ENCODE data around the gene MKKS.

- no peak for TF ChIP-seq CTCF (IDR thresholded peaks at IDR 0.05; ENCODE audit: poor library complexity)
- TF ChIP-seq EZH2 (IDR thresholded peaks at IDR 0.05; ENCODE audit: borderline replicate concordance), result no peak
- no peak for TF ChIP-seq EZH2phosphoT487 (IDR thresholded peaks at IDR 0.05; ENCODE audit: low read depth, severe bottlenecking, unreplicated experiment)
These were observed 46.3 kb downstream of the MKKS start for GRCh38 chr20:10387686-10388085.

Data from hepatocyte (in vitro differentiated cells).